ENCODE measurements around the gene PWWP2A.

GRCh38 chr5:160064417-160064810 is 54.8 kb downstream of the PWWP2A start:
- TF ChIP-seq CTCF (conservative IDR thresholded peaks at IDR 0.05) (no peak), ZFX (IDR thresholded peaks at IDR 0.05) (no peak)
